Ectodermal cell (in vitro differentiated cells): Measurements from ENCODE around the gene CDKN2AIP. TPM values are rescaled to one million over a fixed set of nuclear protein-coding genes. Genes with fewer than 3 reads are reported as not detected.
A peak's percentile ranks its signal among the peaks of the same experiment; 100 is the strongest.

ENCODE experiments used
- H3K27ac ChIP-seq: 2 replicates; pipeline ENCODE4 v1.7.0; 2013; ENCODE audit warnings: mild to moderate bottlenecking, low read depth, low read length; ENCODE audit not compliant: insufficient read depth, poor library complexity, severe bottlenecking
- H3K27me3 ChIP-seq: 2 replicates; pipeline ENCODE4 v1.7.0; 2013; ENCODE audit warnings: mild to moderate bottlenecking, low read length; ENCODE audit not compliant: insufficient read depth, control insufficient read depth, poor library complexity, severe bottlenecking
- H3K36me3 ChIP-seq: one replicate; pipeline ENCODE4 v1.7.0; 2013; ENCODE audit warnings: low read length; ENCODE audit not compliant: control insufficient read depth, insufficient read depth
- H3K4me1 ChIP-seq: one replicate; pipeline ENCODE4 v1.7.0; 2013; ENCODE audit warnings: low read length; ENCODE audit not compliant: control insufficient read depth, insufficient read depth
- H3K4me3 ChIP-seq: 2 replicates; pipeline ENCODE4 v1.7.0; 2013; ENCODE audit warnings: low read depth, low read length, control low read depth; ENCODE audit not compliant: insufficient read depth
- H3K9me3 ChIP-seq: 2 replicates; pipeline ENCODE4 v1.7.0; 2013; ENCODE audit warnings: mild to moderate bottlenecking, low read length, moderate library complexity; ENCODE audit not compliant: control insufficient read depth
- WGBS, 2 experiments: methylation state at CpG; one replicate each; pipeline ENCODE4 v1.1.7; 2013; ENCODE audit warnings: missing lambda C conversion rate in 2 of 2; 5-methylcytosine and 5-hydroxymethylcytosine counted together
- polyA plus RNA-seq, 4 experiments: library from polyadenylated mRNA; stranded (reverse); fragments of 50-300 nt; gene quantifications; one replicate each; pipeline ENCODE4 v1.2.3, GENCODE V29; 2013

CDKN2AIP gene, protein sequence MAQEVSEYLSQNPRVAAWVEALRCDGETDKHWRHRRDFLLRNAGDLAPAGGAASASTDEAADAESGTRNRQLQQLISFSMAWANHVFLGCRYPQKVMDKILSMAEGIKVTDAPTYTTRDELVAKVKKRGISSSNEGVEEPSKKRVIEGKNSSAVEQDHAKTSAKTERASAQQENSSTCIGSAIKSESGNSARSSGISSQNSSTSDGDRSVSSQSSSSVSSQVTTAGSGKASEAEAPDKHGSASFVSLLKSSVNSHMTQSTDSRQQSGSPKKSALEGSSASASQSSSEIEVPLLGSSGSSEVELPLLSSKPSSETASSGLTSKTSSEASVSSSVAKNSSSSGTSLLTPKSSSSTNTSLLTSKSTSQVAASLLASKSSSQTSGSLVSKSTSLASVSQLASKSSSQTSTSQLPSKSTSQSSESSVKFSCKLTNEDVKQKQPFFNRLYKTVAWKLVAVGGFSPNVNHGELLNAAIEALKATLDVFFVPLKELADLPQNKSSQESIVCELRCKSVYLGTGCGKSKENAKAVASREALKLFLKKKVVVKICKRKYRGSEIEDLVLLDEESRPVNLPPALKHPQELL
- 24.4 TPM for polyA plus RNA-seq (2013, experiment 1 of 4)
- polyA plus RNA-seq (2013, experiment 2 of 4), result 28.2 TPM
- polyA plus RNA-seq (2013, experiment 3 of 4), result 28.5 TPM
- polyA plus RNA-seq (2013, experiment 4 of 4), result 31.7 TPM

DNA sequence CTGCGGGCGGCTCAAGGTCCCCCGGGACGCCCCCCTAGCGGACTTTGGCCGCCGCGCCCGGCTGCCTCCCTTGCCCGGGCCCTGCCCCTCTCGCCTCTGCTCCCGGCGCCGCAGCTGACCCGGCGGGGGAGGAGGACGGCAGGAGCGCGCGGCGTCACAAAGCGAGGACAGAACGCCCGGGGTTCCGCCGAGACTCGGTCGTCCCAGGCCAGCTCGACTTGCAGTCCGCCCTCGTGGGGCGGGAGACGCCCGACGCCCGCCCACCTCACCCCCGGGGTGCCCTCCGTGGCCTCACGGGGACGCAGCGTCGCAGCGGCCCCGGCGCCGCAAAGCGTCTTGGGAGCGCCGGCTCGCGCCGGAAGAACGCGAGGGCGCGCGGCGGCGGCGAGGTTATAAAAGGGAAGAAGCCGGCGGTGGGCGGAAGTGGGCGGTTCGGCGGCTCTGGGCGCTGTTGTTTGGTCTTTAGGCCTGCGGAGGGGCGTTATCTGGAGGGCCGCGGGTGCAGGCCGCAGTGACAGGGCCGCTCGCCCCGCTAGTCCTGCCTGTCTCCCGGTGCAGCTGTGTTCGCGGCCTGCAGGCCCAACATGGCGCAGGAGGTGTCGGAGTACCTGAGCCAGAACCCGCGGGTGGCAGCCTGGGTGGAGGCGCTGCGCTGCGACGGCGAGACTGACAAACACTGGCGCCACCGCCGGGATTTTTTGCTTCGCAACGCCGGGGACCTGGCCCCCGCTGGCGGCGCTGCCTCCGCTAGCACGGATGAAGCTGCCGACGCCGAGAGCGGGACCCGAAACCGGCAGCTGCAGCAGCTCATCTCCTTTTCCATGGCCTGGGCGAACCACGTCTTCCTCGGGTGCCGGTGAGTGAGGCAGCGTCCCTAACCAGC, at the start of gene CDKN2AIP:
Gene CDKN2AIP (plus strand): TSS at position 423 of the 883 bp plus-strand sequence. CDS start 162 bp downstream, at position 585.
- peak within 1 kb of the TSS; percentile 85 for H3K4me3 ChIP-seq
- no peaks in the 10 kb centered on the region for H3K27me3 ChIP-seq
- H3K4me1 ChIP-seq, result no peaks in the 10 kb centered on the region
- H3K9me3 ChIP-seq, result no peaks in the 10 kb centered on the region
- peak within 1 kb of the TSS; percentile 99 for H3K27ac ChIP-seq
- 0% methylated on average over 109 of the region's 109 CpGs for WGBS, 2 experiments
- H3K36me3 ChIP-seq, result peaks cover 12% of the 10 kb centered on the region

DNA sequence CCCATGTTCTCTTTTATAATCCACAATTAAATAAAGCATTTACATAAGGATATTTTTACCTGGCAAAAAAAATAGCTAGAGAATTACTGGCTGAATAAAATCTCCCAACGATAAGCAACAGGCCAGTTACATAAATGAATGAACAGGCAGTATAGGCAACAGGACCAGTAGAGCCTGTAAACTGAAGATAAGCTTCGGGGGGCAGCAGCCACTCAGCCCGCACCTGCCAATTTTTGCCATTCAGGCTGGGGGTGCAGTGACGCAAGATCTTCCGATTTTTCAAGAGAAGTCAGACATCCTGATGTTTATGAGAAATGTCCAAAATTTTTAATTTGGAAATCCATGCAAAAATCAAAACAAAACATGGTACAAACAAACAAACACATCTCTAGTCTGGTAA, 49.0 kb upstream of the CDKN2AIP start:
- no peaks in the 10 kb centered on the region for H3K9me3 ChIP-seq
- peaks cover 16% of the 10 kb centered on the region for H3K27me3 ChIP-seq
- H3K27ac ChIP-seq, result no peak overlapping the region
- 94 to 95% methylated on average over 5 of the region's 5 CpGs for WGBS, 2 experiments
- no peak overlapping the region for H3K4me3 ChIP-seq
- H3K4me1 ChIP-seq, result peaks cover 5% of the 10 kb centered on the region
- H3K36me3 ChIP-seq, result no peaks in the 10 kb centered on the region

DNA sequence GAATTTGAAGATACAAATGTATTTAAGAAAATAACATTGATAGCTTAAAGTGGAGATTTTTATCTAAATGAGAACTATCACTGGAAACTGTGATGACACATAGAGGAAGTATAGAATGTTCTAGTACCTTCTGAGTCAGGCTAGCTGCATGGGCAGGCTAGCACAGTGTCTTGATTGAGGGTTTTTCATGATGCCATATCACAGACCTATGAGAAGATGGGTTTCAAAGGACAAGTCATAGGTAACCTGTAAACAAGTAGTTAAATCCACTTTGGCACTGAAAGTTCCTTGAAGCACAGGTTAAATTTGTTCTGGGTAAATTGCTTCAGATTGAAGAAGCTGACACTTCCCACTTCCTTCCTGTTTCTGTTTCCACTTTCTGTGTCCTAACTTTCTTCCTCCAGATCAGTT, 48.2 kb upstream of the CDKN2AIP start:
- Histone ChIP-seq H3K36me3 (no peaks in the 10 kb centered on the region), H3K4me1 (peaks cover 3% of the 10 kb centered on the region), H3K4me3 (no peak overlapping the region), H3K27me3 (peaks cover 16% of the 10 kb centered on the region), H3K9me3 (no peaks in the 10 kb centered on the region), H3K27ac (no peak overlapping the region)

DNA sequence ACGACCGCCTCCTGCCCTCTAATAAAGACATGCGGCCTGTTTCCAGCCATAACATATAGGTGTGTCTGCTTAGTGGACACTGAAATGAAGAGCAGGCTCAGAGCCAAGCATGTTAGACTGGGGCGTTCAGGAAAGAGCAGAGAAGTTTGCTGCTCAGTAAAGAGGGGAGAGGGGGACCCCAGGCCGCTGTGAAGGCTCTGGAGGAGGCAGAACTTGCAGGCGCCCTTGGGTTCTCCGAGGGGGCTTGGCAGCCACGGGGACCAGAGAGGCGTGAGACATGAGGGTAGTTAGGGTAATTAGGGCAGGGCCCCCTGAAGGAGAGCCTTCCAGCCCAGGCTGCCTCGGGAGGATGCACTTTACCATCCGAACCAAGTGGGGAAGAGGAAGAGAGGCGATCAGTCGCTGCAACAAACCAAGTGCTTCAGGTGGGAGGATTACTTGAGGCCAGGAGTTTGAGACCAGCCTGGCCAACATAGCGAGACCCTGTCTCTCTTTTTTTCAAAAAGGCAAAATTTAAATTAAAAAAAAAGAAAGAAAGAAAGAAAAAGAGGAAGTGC, 46.6 kb upstream of the CDKN2AIP start:
- WGBS, 2 experiments, result 92% methylated on average over 14 of the region's 14 CpGs
- H3K4me3 ChIP-seq, result no peak overlapping the region
- no peak overlapping the region for H3K27ac ChIP-seq
- no peaks in the 10 kb centered on the region for H3K36me3 ChIP-seq
- no peaks in the 10 kb centered on the region for H3K9me3 ChIP-seq
- H3K4me1 ChIP-seq, result peaks cover 3% of the 10 kb centered on the region
- peaks cover 16% of the 10 kb centered on the region for H3K27me3 ChIP-seq

DNA sequence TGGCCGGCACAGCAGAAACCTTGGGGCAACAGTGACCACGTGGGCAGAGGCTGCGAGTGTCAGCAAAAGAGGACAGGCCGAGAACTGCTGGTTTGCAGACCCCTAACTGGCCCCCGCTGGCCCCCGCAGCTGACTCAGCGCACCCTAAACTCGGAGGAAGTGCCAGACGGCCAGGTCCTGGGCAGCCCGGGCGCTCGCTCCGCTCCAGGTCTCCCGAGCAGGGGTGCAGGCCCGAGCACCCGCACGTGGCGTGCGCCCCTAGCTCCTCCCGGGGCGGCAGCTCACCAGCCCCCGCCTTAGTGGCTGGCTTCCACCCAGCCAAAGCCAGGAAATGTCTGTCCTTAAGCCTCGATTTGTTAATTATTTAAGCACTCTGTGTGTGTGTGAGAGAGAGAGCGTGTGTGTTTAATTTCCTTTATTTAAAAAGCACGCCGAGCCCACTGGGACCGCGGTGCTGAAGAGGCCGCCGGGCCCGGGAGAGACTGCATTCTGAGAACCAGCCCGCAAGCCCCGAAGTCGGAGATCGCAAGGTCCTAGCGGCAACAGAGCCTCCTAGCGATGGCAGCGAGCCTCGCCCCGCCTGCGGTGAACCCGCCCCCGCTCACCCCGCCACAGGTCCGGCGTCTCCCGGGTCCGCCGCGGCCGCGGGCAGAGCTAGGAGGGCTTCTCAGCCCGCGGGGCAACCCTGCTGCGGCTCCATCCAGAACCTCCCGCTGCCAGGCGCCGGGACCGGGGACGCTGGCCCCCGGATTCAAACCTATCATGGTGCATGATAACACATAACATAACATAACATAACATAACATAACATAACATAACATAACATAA, 45.9 kb upstream of the CDKN2AIP start:
- Histone ChIP-seq H3K36me3 (no peaks in the 10 kb centered on the region), H3K4me1 (peaks cover 3% of the 10 kb centered on the region), H3K9me3 (no peaks in the 10 kb centered on the region), H3K27me3 (peaks cover 16% of the 10 kb centered on the region), H3K27ac (no peak overlapping the region), H3K4me3 (peak overlapping the region; percentile 32)
- 20 to 21% methylated on average over 61 of the region's 61 CpGs for WGBS, 2 experiments

DNA sequence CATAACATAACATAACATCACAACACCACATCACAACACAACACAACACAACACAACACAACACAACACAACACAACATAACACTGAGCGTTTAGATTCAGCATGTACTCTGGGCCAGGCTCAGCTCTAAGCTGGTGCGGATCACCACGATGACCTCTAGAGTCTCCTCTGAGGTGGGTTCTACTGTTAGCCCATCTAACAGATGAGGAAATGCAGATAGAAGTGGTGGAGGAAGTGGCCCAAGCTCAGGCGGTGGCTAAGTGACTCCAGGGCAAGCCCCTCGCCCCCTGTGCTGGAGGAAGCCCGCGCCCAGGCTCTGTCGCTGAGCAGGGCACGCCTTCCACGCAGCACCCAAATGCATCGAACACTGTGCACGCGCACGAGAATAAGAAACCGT, 45.3 kb upstream of the CDKN2AIP start:
- Histone ChIP-seq H3K9me3 (no peaks in the 10 kb centered on the region), H3K4me3 (no peak overlapping the region), H3K27me3 (peaks cover 16% of the 10 kb centered on the region), H3K4me1 (peaks cover 3% of the 10 kb centered on the region), H3K36me3 (no peaks in the 10 kb centered on the region), H3K27ac (no peak overlapping the region)
- 90% methylated on average over 15 of the region's 15 CpGs for WGBS, 2 experiments

DNA sequence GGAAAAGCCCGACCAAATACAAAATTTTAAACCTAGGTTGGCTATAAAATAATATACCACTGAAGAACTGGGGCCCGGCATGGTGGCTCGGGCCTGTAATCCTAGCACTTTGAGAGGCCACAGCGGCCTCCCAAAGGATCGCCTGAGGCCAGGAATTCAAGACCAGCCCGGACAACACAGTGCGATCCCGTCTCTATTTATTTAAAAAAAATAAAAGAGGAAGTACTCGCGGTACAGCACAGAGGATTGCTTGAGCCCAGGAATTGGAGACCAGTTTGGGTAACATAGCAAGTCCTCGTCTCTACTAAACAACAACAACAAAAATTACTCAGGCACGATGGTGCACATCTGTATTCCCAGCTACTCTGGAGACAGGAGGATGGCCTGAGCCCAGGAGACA, 44.8 kb upstream of the CDKN2AIP start:
- Histone ChIP-seq H3K36me3 (no peaks in the 10 kb centered on the region), H3K9me3 (no peaks in the 10 kb centered on the region), H3K27ac (no peak overlapping the region), H3K27me3 (peaks cover 16% of the 10 kb centered on the region), H3K4me3 (no peak overlapping the region), H3K4me1 (peaks cover 3% of the 10 kb centered on the region)
- 92 to 95% methylated on average over 12 of the region's 12 CpGs for WGBS, 2 experiments

DNA sequence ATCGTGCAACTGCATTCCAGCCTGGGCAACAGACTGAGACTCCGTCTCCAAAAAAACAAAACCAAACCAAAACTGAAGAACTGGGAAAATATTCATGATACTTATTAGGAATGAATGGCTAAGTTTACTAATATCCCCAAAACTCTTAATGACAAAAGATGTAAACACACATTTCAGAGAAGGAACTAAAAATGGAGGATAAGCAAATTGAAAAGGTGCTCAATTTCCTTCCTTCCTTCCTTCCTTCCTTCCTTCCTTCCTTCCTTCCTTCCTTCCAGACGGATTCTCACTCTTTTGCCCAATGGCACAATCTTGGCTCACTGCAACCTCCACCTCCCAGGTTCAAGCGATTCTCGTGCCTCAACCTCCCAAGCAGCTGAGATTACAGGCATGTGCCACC, 44.4 kb upstream of the CDKN2AIP start:
- H3K4me1 ChIP-seq, result peaks cover 3% of the 10 kb centered on the region
- no peak overlapping the region for H3K27ac ChIP-seq
- WGBS, 2 experiments, result 93 to 95% methylated on average over 4 to 5 of the region's 5 CpGs
- no peak overlapping the region for H3K4me3 ChIP-seq
- H3K9me3 ChIP-seq, result no peaks in the 10 kb centered on the region
- H3K36me3 ChIP-seq, result no peaks in the 10 kb centered on the region
- peaks cover 16% of the 10 kb centered on the region for H3K27me3 ChIP-seq

DNA sequence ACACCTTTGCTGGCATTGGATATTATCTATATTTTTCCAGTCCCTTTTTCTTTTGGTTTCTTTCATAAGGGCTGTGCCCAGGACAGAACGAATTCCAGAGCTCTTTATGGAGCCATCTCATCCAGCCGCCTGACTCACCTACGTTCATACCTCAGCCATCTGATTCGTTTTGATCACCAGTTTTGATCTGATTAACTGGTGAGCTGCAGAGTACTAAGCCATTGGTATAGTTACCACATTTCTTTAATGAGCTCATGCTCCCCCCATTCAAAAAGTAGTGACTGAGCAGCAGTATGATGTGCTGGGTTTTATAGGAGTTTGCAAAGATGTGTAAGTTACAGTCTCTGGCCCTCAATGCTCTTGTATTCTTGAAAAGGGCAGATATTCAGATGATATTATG, 43.0 kb upstream of the CDKN2AIP start:
- Histone ChIP-seq H3K9me3 (no peaks in the 10 kb centered on the region), H3K36me3 (no peaks in the 10 kb centered on the region), H3K4me3 (no peak overlapping the region), H3K4me1 (peaks cover 3% of the 10 kb centered on the region), H3K27ac (no peak overlapping the region), H3K27me3 (peaks cover 16% of the 10 kb centered on the region)
- WGBS, 2 experiments, result 91 to 93% methylated on average over 4 of the region's 4 CpGs
